OCI-LY1 (cell line): Measurements from ENCODE around the gene GABRD.

Source experiments
- H2AFZ ChIP-seq: fragments of 200-600 bp; sonication (generic), shearing (Covaris generic); 2 replicates; pipeline ENCODE4 v1.6.0; 2014; ENCODE audit warnings: antibody characterized with exemption, mild to moderate bottlenecking, low read length
- H3F3A ChIP-seq: fragments of 200-600 bp; sonication (generic), shearing (Covaris generic); 2 replicates; pipeline ENCODE4 v1.6.0; 2014; ENCODE audit warnings: mild to moderate bottlenecking, antibody characterized with exemption, low read length, moderate library complexity; ENCODE audit not compliant: insufficient read depth
- H3K27ac ChIP-seq: fragments of 200-600 bp; sonication (generic); 2 replicates; pipeline ENCODE4 v1.5.1; 2014; ENCODE audit warnings: low read length, mixed run types, mild to moderate bottlenecking, low read depth; ENCODE audit not compliant: poor library complexity, severe bottlenecking
- H3K27me3 ChIP-seq: fragments of 200-600 bp; sonication (generic); 2 replicates; pipeline ENCODE4 v1.6.0; 2014; ENCODE audit warnings: antibody characterized with exemption, mild to moderate bottlenecking, low read length, moderate library complexity; ENCODE audit not compliant: insufficient read depth
- H3K36me3 ChIP-seq: fragments of 200-600 bp; sonication (generic); 2 replicates; pipeline ENCODE4 v1.6.1; 2014; ENCODE audit warnings: mild to moderate bottlenecking, antibody characterized with exemption, low read length, moderate library complexity, mixed read lengths; ENCODE audit not compliant: insufficient read depth
- H3K4me1 ChIP-seq: fragments of 200-600 bp; sonication (generic); 2 replicates; pipeline ENCODE4 v1.5.1; 2014; ENCODE audit warnings: mild to moderate bottlenecking, low read length, moderate library complexity; ENCODE audit not compliant: insufficient read depth, severe bottlenecking
- H3K4me2 ChIP-seq: fragments of 200-600 bp; sonication (generic), shearing (Covaris generic); 2 replicates; pipeline ENCODE4 v1.6.1; 2014; ENCODE audit warnings: low read length
- H3K4me3 ChIP-seq: fragments of 200-600 bp; sonication (generic); 2 replicates; pipeline ENCODE4 v1.5.1; 2014; ENCODE audit warnings: low read length, low read depth, mild to moderate bottlenecking, mixed read lengths; ENCODE audit not compliant: poor library complexity, severe bottlenecking
- H3K79me2 ChIP-seq: fragments of 200-600 bp; shearing (Covaris generic); 2 replicates; pipeline ENCODE4 v1.6.1; 2016; ENCODE audit warnings: mixed run types, low read length, mixed read lengths; ENCODE audit not compliant: insufficient read depth
- H3K9ac ChIP-seq: fragments of 200-600 bp; sonication (generic), shearing (Covaris generic); 2 replicates; pipeline ENCODE4 v1.6.1; 2014; ENCODE audit warnings: mild to moderate bottlenecking, low read length, mixed read lengths
- H3K9me2 ChIP-seq: fragments of 200-600 bp; sonication (generic), shearing (Covaris generic); 2 replicates; pipeline ENCODE4 v1.6.1; 2014; ENCODE audit warnings: low read depth, mild to moderate bottlenecking, low read length, mixed read lengths
- H3K9me3 ChIP-seq: fragments of 200-600 bp; shearing (Covaris generic); 2 replicates; pipeline ENCODE4 v1.6.1; 2014; ENCODE audit warnings: low read length, mixed read lengths
- H4K20me1 ChIP-seq: fragments of 200-600 bp; sonication (generic), shearing (Covaris generic); 2 replicates; pipeline ENCODE4 v1.6.0; 2016; ENCODE audit warnings: mild to moderate bottlenecking, low read length; ENCODE audit not compliant: insufficient read depth
- CTCF ChIP-seq: fragments of 200-600 bp; sonication (generic), shearing (Covaris generic); IDR thresholded peaks from 2 replicates; pipeline ENCODE4 v1.5.1; 2017; ENCODE audit warnings: mild to moderate bottlenecking, antibody characterized with exemption, low read length, moderate library complexity, mixed read lengths
- EZH2 ChIP-seq: fragments of 200-600 bp; sonication (generic), shearing (Covaris generic); IDR thresholded peaks from 2 replicates; pipeline ENCODE4 v1.8.0; 2017; ENCODE audit warnings: borderline replicate concordance, mixed run types, mild to moderate bottlenecking, antibody characterized with exemption, low read length, moderate library complexity, mixed read lengths

Gene GABRD

GRCh38 chr1:2041887-2042286, 22.7 kb downstream of the GABRD start:
- H3K27ac ChIP-seq, result no peak overlapping the region
- H3K79me2 ChIP-seq, result no peaks in the 10 kb centered on the region
- no peaks in the 10 kb centered on the region; the same call in 1 of the 2 replicates for H3K36me3 ChIP-seq
- H3K4me3 ChIP-seq, result no peak overlapping the region
- no peak overlapping the region for H3K9ac ChIP-seq
- TF ChIP-seq CTCF (no peak), EZH2 (no peak)
- no peak overlapping the region for H2AFZ ChIP-seq
- H3K4me2 ChIP-seq, result no peak overlapping the region
- no peaks in the 10 kb centered on the region for H3F3A ChIP-seq
- H3K4me1 ChIP-seq, result peaks cover 10% of the 10 kb centered on the region
- peaks cover 13% of the 10 kb centered on the region; the same call in 1 of the 2 replicates for H3K27me3 ChIP-seq
- H3K9me2 ChIP-seq, result no peaks in the 10 kb centered on the region
- no peaks in the 10 kb centered on the region for H3K9me3 ChIP-seq
- no peaks in the 10 kb centered on the region for H4K20me1 ChIP-seq

- Histone ChIP-seq H3F3A (no peaks in the 10 kb centered on the region), H3K9ac (no peak overlapping the region), H2AFZ (no peak overlapping the region), H3K27ac (no peak overlapping the region), H3K9me2 (no peaks in the 10 kb centered on the region), H4K20me1 (no peaks in the 10 kb centered on the region), H3K79me2 (no peaks in the 10 kb centered on the region), H3K4me2 (no peak overlapping the region), H3K36me3 (no peaks in the 10 kb centered on the region; the same call in 1 of the 2 replicates), H3K4me1 (peaks cover 10% of the 10 kb centered on the region), H3K27me3 (peaks cover 5% of the 10 kb centered on the region), H3K4me3 (no peak overlapping the region), H3K9me3 (no peaks in the 10 kb centered on the region)
- TF ChIP-seq EZH2, result no peak
- no peak for TF ChIP-seq CTCF
These were observed 24.0 kb downstream of the GABRD start for GRCh38 chr1:2042830-2043773.

- Histone ChIP-seq H3K4me2 (no peak overlapping the region), H3K4me1 (peaks cover 10% of the 10 kb centered on the region), H3K4me3 (no peak overlapping the region), H4K20me1 (no peaks in the 10 kb centered on the region), H3K9me3 (no peaks in the 10 kb centered on the region), H3F3A (no peaks in the 10 kb centered on the region), H3K9me2 (no peaks in the 10 kb centered on the region), H3K9ac (no peak overlapping the region), H3K27me3 (no peaks in the 10 kb centered on the region; the same call in none of the 2 replicates), H2AFZ (no peak overlapping the region), H3K79me2 (no peaks in the 10 kb centered on the region), H3K27ac (no peak overlapping the region), H3K36me3 (no peaks in the 10 kb centered on the region)
- TF ChIP-seq CTCF, result no peak
- TF ChIP-seq EZH2, result no peak
These were observed 24.7 kb downstream of the GABRD start for GRCh38 chr1:2043886-2044285.
